Measurements from ENCODE around the gene MAP3K14. TPM values are rescaled to one million over a fixed set of nuclear protein-coding genes. Genes with fewer than 3 reads are reported as not detected.

The MAP3K14 gene
- total RNA-seq, 2 donors from 2014 or later, result 6.5 to 9.9 TPM

- Histone ChIP-seq H3K27ac (peak overlapping the region in 3 of 4 donors; percentile 72 to 85 (median 77)), H3K4me3 (no peak overlapping the region), H3K9me3 (no peaks in the 10 kb centered on the region), H3K36me3 (replicated peaks in 1 of 2; ENCODE audit: insufficient read depth in 1 of 2, low read depth in 2 of 2) (peaks cover 0 to under 1% of the 10 kb centered on the region in 2 donors), H3K27me3 (no peaks in the 10 kb centered on the region), H3K4me1 (peaks cover 89% of the 10 kb centered on the region)
- WGBS, 2 donors, result 55 to 66% methylated on average over 5 of the region's 5 CpGs
- DNase-seq (peak in 1 of 4 donors; percentile 63), ATAC-seq (no peak)
- intact Hi-C loops (cut with DNase I), result no loop called here
- no peak for TF ChIP-seq CTCF (IDR thresholded peaks at IDR 0.05)
- TF ChIP-seq POLR2A (IDR thresholded peaks at IDR 0.05), result no peak
Observed at GRCh38 chr17:45291171-45291805, 25.5 kb downstream of the MAP3K14 start.

GRCh38 chr17:45290269-45290765 is 26.5 kb downstream of the MAP3K14 start:
- TF ChIP-seq CTCF (IDR thresholded peaks at IDR 0.05) (no peak), POLR2A (IDR thresholded peaks at IDR 0.05) (no peak)
- no peak overlapping the region for H3K4me3 ChIP-seq
- ATAC-seq, result no peak
- H3K27ac ChIP-seq, result peak overlapping the region in 3 of 4 donors; percentile 57 to 85 (median 63)
- no peaks in the 10 kb centered on the region for H3K27me3 ChIP-seq
- intact Hi-C loops (cut with DNase I), result no loop called here
- H3K9me3 ChIP-seq, result no peaks in the 10 kb centered on the region
- no peak for DNase-seq
- peaks cover 0 to 4% of the 10 kb centered on the region in 2 donors for H3K36me3 ChIP-seq (replicated peaks in 1 of 2; ENCODE audit: insufficient read depth in 1 of 2, low read depth in 2 of 2)
- H3K4me1 ChIP-seq, result peaks cover 80% of the 10 kb centered on the region
- 76 to 85% methylated on average over 10 to 11 of the region's 11 CpGs for WGBS, 2 donors

GRCh38 chr17:45289301-45290268 is 27.2 kb downstream of the MAP3K14 start:
- peak; percentile 41 to 64 (median 50) for DNase-seq
- 62 to 66% methylated on average over 13 to 15 of the region's 15 CpGs for WGBS, 2 donors
- ATAC-seq, result no peak
- no peak overlapping the region for H3K4me3 ChIP-seq
- H3K36me3 ChIP-seq (replicated peaks in 1 of 2; ENCODE audit: insufficient read depth in 1 of 2, low read depth in 2 of 2), result peaks cover 0 to 5% of the 10 kb centered on the region in 2 donors
- no peaks in the 10 kb centered on the region for H3K27me3 ChIP-seq
- intact Hi-C loops (cut with DNase I), result no loop called here
- H3K4me1 ChIP-seq, result peaks cover 76% of the 10 kb centered on the region
- no peaks in the 10 kb centered on the region for H3K9me3 ChIP-seq
- TF ChIP-seq POLR2A (IDR thresholded peaks at IDR 0.05) (no peak), CTCF (IDR thresholded peaks at IDR 0.05) (no peak)
- peak overlapping the region in 3 of 4 donors; percentile 57 to 85 (median 63) for H3K27ac ChIP-seq

GRCh38 chr17:45288825-45289224 is 28.0 kb downstream of the MAP3K14 start:
- peak overlapping the region in 3 of 4 donors; percentile 57 to 85 (median 63) for H3K27ac ChIP-seq

More at GRCh38 chr17:45288825-45289224, 28.0 kb downstream of the MAP3K14 start:
- no peak for ATAC-seq
- 29 to 40% methylated on average over 10 of the region's 10 CpGs for WGBS, 2 donors
- TF ChIP-seq POLR2A (IDR thresholded peaks at IDR 0.05) (no peak), CTCF (IDR thresholded peaks at IDR 0.05) (no peak)
- H3K4me1 ChIP-seq, result peaks cover 69% of the 10 kb centered on the region
- DNase-seq, result peak; percentile 45 to 80 (median 70)
- H3K36me3 ChIP-seq (replicated peaks in 1 of 2; ENCODE audit: insufficient read depth in 1 of 2, low read depth in 2 of 2), result peaks cover 0 to 13% of the 10 kb centered on the region in 2 donors
- H3K4me3 ChIP-seq, result no peak overlapping the region
- intact Hi-C loops (cut with DNase I), result no loop called here
- no peaks in the 10 kb centered on the region for H3K27me3 ChIP-seq
- H3K9me3 ChIP-seq, result no peaks in the 10 kb centered on the region
